PFSK-1 (cell line): ENCODE data around the gene RPS6KA5.

Source experiments
- POLR2AphosphoS5 ChIP-seq: IDR thresholded peaks from 2 replicates; pipeline ENCODE4 v1.6.1; 2012; ENCODE audit warnings: low read depth, mild to moderate bottlenecking, control low read depth, low read length, moderate library complexity
- TAF1 ChIP-seq: IDR thresholded peaks from 2 replicates; pipeline ENCODE4 v1.6.1; 2012; ENCODE audit warnings: low read length, control low read depth, borderline replicate concordance; ENCODE audit not compliant: insufficient read depth

GRCh38 chr14:90970167-90970600 lies 90.3 kb downstream of the RPS6KA5 start:
- TF ChIP-seq POLR2AphosphoS5 (no peak), TAF1 (no peak)
